Sigmoid colon (tissue), 7 donors: ENCODE measurements around the gene GPR39. TPM values are rescaled to one million over a fixed set of nuclear protein-coding genes. Genes with fewer than 3 reads are reported as not detected.

Experiments used
- DNase-seq: peaks from one replicate; pipeline ENCODE4 v3.0.0-alpha.2; 2019
- H3K27ac ChIP-seq, 4 donors: fragments of 200-600 bp; sonication (generic); one replicate each; pipeline ENCODE4 v1.5.1; 2016 to 2019; ENCODE audit warnings: mild to moderate bottlenecking in 1 of 4
- H3K27me3 ChIP-seq, 3 donors: fragments of 200-600 bp; sonication (generic); one replicate each; pipeline ENCODE4 v1.5.1; 2019; ENCODE audit warnings: mild to moderate bottlenecking in 1 of 3
- H3K36me3 ChIP-seq, 4 donors: fragments of 200-600 bp; sonication (generic); one replicate each; pipeline ENCODE4 v1.5.1; 2016 to 2019
- H3K4me1 ChIP-seq, 4 donors: fragments of 200-600 bp; sonication (generic); one replicate each; pipeline ENCODE4 v1.5.1; 2017 to 2019
- H3K4me3 ChIP-seq, 4 donors: fragments of 200-600 bp; sonication (generic); one replicate each; pipeline ENCODE4 v1.5.1; 2017 to 2019; ENCODE audit warnings: mild to moderate bottlenecking in 2 of 4, moderate library complexity in 1 of 4
- H3K9me3 ChIP-seq, 4 donors: fragments of 200-600 bp in 3 of 4; sonication (generic) in 3 of 4; one replicate each; pipeline versions ENCODE4 v1.5.1 to v1.6.1; 2013 to 2019
- EP300 ChIP-seq, 4 donors: sonication (generic); formaldehyde crosslinking; IDR thresholded peaks; one replicate each; pipeline ENCODE4 v1.6.1; 2017; ENCODE audit warnings: antibody characterized with exemption in 4 of 4
- POLR2A ChIP-seq, 2 donors: fragments of 450-650 bp; IDR thresholded peaks; one replicate each; pipeline ENCODE4 v1.6.1; 2016; ENCODE audit warnings: antibody characterized with exemption in 2 of 2, mild to moderate bottlenecking in 2 of 2, moderate library complexity in 2 of 2
- POLR2AphosphoS5 ChIP-seq, 4 donors: sonication (generic); formaldehyde crosslinking; IDR thresholded peaks; one replicate each; pipeline ENCODE4 v1.6.1; 2017; ENCODE audit warnings: antibody characterized with exemption in 4 of 4
- WGBS, 2 donors: extraction: QIAGEN DNeasy Blood & Tissue Kit; methylation state at CpG; one replicate each; pipeline ENCODE4 v1.1.7; 2013; 5-methylcytosine and 5-hydroxymethylcytosine counted together
- intact Hi-C: fragments of 100-400 bp; cut with DNase I; formaldehyde crosslinking; loops from one replicate; pipeline ENCODE4 v1.15.1; 2023
- polyA plus RNA-seq, 3 donors: library from polyadenylated mRNA; stranded (reverse); fragments of 200-250 nt; gene quantifications; one replicate each; pipeline ENCODE4 v1.2.3, GENCODE V29; 2013
- total RNA-seq, 4 donors: library from RNA; depleted of rRNA; stranded (reverse); fragments of >200 nt; gene quantifications; one replicate each; pipeline ENCODE4 v1.1.0, GENCODE V29; 2016
- TF ChIP-seq, protein P1 (sequence below), 4 experiments: fragments of 450-650 bp in 3 of 4; fragments of 200-600 bp in 1 of 4; IDR thresholded peaks; one replicate each; pipeline ENCODE4 v1.5.1; 2016 to 2019; ENCODE audit warnings: antibody characterized with exemption in 4 of 4, mild to moderate bottlenecking in 3 of 4, moderate library complexity in 2 of 4
- donor health status: healthy with polysubstance abuse.
- donor health status: Bipolar disorder and iron deficiency.
- donor health status: healthy.

GPR39 gene
- total and polyA plus RNA-seq, 7 donors, result 0.28 to 7.7 (median 1.6) TPM; not detected in 1

DNA sequence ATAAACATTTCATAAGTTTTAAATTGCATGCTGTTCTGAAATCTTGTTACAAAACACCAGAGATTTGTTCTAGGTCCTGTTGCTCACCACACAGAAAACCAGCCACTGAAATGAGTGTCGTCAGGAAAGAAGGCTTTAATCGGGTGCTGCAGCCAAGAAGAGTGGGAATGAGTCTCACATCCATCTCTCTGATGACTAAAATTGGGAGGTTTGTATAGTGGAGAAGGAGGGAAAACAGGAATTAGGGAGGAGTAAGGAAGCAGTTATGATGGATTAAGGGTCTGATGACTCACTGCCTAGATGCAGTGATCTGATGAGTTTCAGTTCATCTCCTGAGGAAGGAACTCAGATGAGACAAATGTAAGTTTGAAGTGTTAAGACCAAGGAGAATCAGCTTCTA, 42.1 kb upstream of the GPR39 start:
- intact Hi-C loops, result no loop called here
- 56 to 68% methylated on average over 2 of the region's 2 CpGs for WGBS, 2 donors
- TF ChIP-seq POLR2AphosphoS5 (IDR thresholded peaks at IDR 0.05), result peak in 1 of 4 donors; percentile 29
- TF ChIP-seq, protein P1, sequence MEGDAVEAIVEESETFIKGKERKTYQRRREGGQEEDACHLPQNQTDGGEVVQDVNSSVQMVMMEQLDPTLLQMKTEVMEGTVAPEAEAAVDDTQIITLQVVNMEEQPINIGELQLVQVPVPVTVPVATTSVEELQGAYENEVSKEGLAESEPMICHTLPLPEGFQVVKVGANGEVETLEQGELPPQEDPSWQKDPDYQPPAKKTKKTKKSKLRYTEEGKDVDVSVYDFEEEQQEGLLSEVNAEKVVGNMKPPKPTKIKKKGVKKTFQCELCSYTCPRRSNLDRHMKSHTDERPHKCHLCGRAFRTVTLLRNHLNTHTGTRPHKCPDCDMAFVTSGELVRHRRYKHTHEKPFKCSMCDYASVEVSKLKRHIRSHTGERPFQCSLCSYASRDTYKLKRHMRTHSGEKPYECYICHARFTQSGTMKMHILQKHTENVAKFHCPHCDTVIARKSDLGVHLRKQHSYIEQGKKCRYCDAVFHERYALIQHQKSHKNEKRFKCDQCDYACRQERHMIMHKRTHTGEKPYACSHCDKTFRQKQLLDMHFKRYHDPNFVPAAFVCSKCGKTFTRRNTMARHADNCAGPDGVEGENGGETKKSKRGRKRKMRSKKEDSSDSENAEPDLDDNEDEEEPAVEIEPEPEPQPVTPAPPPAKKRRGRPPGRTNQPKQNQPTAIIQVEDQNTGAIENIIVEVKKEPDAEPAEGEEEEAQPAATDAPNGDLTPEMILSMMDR (IDR thresholded peaks at IDR 0.05), result no peak
- Histone ChIP-seq H3K4me1 (peaks cover 0 to 10% (median 4%) of the 10 kb centered on the region in 4 donors), H3K4me3 (no peak overlapping the region), H3K27ac (peak overlapping the region in 2 of 4 donors; percentile 5 to 47), H3K9me3 (no peaks in the 10 kb centered on the region), H3K36me3 (no peaks in the 10 kb centered on the region), H3K27me3 (no peaks in the 10 kb centered on the region)
- DNase-seq, result peak; percentile 66

DNA sequence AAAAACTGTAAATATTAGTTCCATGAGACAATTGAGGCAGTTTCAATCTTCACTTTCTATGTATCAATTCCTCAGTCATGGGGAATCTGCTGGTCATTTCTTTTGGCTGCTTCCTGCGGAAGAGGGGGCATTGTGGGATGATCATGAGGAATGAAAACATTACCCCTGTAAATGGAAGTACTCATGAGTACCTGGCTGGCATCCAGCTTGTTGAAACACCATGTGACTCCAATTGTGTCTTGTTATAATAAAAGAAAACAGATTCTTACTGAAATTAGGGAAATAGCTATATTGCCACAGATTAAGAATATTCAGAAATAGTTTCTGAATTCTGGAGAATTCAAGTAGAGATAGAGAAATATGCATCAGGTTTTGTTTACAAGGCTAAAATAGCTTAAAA, 41.6 kb upstream of the GPR39 start:
- H3K27me3 ChIP-seq, result no peaks in the 10 kb centered on the region
- H3K27ac ChIP-seq, result peak overlapping the region in 2 of 4 donors; percentile 5 to 40
- peaks cover 0 to 10% (median 4%) of the 10 kb centered on the region in 4 donors for H3K4me1 ChIP-seq
- TF ChIP-seq, protein P1 (IDR thresholded peaks at IDR 0.05), result no peak
- no peak for TF ChIP-seq POLR2A (IDR thresholded peaks at IDR 0.05)
- H3K9me3 ChIP-seq, result peaks cover 0 to 4% (median 0%) of the 10 kb centered on the region in 4 donors
- DNase-seq, result peak; percentile 74
- intact Hi-C loops, result no loop called here
- H3K4me3 ChIP-seq, result no peak overlapping the region
- H3K36me3 ChIP-seq, result no peaks in the 10 kb centered on the region
- WGBS, 2 donors, result 79 to 80% methylated on average over 1 of the region's 1 CpG

DNA sequence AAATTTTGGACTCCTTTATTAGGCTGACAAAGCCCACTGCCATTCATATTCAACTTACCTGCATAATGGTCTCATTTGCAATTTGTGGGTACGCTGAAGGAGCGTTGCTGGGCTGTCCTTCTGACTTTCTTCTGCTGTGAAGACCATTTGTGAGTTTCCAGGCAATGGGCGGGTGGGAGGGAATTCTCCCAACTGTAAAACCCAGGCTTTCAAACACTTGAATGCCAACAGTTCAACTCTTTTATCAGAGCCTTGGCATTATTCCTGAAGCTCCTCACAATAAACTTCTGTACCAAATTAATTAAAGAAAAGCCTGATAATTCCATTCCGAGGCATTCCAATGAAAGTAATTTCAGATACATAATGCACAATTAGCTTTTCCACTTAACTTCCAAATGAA, 35.2 kb upstream of the GPR39 start:
- WGBS, 2 donors, result 91 to 93% methylated on average over 4 of the region's 4 CpGs
- TF ChIP-seq EP300 (IDR thresholded peaks at IDR 0.05) (no peak), POLR2A (IDR thresholded peaks at IDR 0.05) (no peak), POLR2AphosphoS5 (IDR thresholded peaks at IDR 0.05) (no peak)
- TF ChIP-seq, protein P1 (IDR thresholded peaks at IDR 0.05), result no peak
- Histone ChIP-seq H3K27me3 (no peaks in the 10 kb centered on the region), H3K36me3 (no peaks in the 10 kb centered on the region), H3K9me3 (peaks cover 0 to 4% (median 0%) of the 10 kb centered on the region in 4 donors), H3K4me1 (no peaks in the 10 kb centered on the region), H3K4me3 (no peak overlapping the region), H3K27ac (no peak overlapping the region)
- no peak for DNase-seq
- intact Hi-C loops, result no loop called here

DNA sequence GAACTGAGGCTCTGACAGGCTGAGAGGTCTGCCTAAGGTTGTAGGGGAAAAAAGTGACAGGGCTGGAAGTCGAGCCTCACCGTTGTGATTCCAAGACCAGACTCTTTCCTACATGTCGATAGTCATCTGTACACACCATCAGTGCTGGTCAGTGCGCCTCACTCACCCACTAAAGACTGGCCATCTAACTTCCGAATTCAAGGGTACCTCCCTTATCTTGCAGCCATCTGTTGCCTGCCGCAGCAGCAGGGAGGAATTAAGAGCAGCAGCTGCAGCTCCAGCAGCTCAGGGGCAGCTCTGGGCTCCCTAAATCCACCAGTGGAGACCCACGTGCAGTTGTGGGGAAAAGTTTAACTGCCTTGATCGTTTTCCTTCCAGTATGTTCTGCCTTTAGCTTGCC, 32.6 kb upstream of the GPR39 start:
- DNase-seq, result no peak
- H3K27ac ChIP-seq, result no peak overlapping the region
- no peaks in the 10 kb centered on the region for H3K27me3 ChIP-seq
- TF ChIP-seq POLR2A (IDR thresholded peaks at IDR 0.05) (no peak), POLR2AphosphoS5 (IDR thresholded peaks at IDR 0.05) (no peak), EP300 (IDR thresholded peaks at IDR 0.05) (no peak)
- TF ChIP-seq, protein P1 (IDR thresholded peaks at IDR 0.05), result no peak
- WGBS, 2 donors, result 45 to 78% methylated on average over 8 of the region's 8 CpGs
- intact Hi-C loops, result no loop called here
- H3K36me3 ChIP-seq, result no peaks in the 10 kb centered on the region
- no peaks in the 10 kb centered on the region for H3K4me1 ChIP-seq
- H3K4me3 ChIP-seq, result no peak overlapping the region
- H3K9me3 ChIP-seq, result peaks cover 0 to 4% (median 1%) of the 10 kb centered on the region in 4 donors

DNA sequence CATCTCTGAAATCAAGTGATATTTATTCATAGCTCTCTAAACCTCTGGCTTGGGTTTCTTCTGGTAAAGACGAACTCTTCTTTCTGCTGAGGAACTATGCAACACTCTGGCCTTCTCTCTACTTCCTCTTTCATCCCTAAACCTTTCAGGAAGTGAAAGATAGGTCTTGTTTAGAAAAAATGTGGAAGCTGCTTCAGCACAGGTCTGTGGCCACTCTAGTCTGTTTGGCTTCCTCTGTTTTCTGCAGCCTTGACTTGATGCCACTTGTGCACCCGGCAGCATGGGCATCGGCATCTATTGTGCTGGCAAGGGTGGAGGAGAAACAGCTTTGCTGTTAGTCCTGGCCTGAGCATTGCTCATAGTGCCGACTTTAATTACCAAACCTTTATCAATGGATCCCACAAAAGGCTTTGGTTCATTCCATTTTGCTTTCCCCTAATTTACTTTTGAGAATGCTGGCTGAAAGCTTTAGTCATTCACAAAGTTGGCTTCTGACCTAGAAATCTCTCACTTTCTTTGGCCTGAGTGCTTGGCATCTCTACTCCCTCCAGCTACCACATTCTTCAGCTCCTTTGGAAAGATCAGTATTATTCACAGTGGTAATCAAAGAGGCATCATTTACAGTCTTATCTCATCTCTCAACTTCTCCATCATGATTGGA, 32.0 kb upstream of the GPR39 start:
- H3K4me3 ChIP-seq, result no peak overlapping the region
- H3K36me3 ChIP-seq, result no peaks in the 10 kb centered on the region
- no peak for DNase-seq
- 46 to 76% methylated on average over 4 of the region's 4 CpGs for WGBS, 2 donors
- no peaks in the 10 kb centered on the region for H3K27me3 ChIP-seq
- intact Hi-C loops, result no loop called here
- TF ChIP-seq, protein P1 (IDR thresholded peaks at IDR 0.05), result no peak
- TF ChIP-seq POLR2A (IDR thresholded peaks at IDR 0.05) (no peak), POLR2AphosphoS5 (IDR thresholded peaks at IDR 0.05) (no peak), EP300 (IDR thresholded peaks at IDR 0.05) (no peak)
- no peak overlapping the region for H3K27ac ChIP-seq
- peaks cover 0 to 4% (median 1%) of the 10 kb centered on the region in 4 donors for H3K9me3 ChIP-seq
- no peaks in the 10 kb centered on the region for H3K4me1 ChIP-seq
